Measurements from ENCODE around the gene CENPO.

CENPO gene

DNA sequence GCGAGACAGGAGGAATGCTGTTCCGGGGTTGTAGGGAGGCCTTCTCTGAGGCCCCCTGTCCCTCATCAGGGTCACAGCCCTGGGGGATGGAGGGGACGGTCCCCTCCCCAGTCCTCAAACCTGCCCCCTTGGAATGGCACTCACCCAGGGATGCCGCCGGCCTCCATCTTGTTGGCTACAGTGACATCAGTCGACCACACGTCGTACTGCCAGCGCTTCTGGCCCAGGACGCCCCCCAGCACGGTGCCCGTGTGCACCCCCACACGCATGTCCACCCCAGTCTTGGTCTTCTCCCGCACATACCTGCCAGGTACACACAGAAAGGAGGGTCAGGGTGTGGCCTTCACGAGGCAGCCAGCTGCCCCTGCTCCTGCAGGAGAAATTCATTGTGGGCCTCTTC lies 46.5 kb downstream of the CENPO start:
- no peak for DNase-seq (ENCODE audit: low read depth)

- no peak for DNase-seq (ENCODE audit: low read depth)
These were observed 47.1 kb downstream of the CENPO start for GRCh38 chr2:24840164-24840869.

DNA sequence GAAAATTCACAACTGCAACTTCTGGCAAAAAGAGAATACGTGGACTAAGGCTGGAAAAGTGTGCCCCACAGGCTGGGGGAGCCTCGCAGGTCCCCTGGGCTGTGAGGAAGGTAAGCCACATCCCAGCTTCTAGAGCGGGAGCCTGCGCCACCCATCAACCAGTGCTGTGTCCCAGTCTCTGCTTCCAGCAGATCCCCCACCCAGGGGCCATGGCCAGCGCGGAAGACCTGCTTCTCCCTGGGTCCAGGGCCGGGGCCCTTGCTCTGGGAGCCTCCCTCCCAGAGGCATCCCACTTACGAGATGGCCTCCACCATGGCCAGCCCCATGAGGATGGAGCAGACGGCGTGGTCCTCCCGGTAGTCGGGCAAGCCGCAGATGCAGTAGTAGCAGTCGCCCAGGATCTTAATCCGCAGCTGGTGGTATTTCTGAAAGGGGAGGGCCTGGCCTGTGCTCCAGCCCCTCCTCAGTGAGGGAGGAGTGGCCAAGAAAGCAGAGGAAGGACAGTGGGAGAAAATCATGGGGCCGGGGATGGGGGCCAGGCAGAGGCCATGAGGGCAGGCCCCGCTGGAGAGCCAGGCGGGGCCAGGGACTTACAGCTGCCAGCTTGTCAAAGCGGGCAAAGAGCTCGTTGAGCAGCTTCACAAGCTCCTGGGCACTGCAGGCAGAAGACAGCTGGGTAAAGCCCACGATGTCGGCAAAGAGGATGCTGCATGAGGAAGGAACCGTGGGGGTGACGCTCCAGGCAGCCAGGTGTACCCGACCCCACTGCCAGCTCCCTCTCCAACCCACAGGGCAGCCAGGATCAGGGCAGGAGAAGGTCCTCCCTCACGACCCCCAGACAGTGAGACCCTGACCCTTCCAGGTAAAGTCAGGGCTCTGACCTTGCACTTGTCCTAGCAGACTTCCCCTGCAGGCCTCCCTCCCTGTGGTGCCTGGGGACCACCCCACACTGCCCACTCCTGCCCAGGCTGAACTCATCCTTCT lies 48.0 kb downstream of the CENPO start:
- DNase-seq (ENCODE audit: low read depth) = no peak

DNA sequence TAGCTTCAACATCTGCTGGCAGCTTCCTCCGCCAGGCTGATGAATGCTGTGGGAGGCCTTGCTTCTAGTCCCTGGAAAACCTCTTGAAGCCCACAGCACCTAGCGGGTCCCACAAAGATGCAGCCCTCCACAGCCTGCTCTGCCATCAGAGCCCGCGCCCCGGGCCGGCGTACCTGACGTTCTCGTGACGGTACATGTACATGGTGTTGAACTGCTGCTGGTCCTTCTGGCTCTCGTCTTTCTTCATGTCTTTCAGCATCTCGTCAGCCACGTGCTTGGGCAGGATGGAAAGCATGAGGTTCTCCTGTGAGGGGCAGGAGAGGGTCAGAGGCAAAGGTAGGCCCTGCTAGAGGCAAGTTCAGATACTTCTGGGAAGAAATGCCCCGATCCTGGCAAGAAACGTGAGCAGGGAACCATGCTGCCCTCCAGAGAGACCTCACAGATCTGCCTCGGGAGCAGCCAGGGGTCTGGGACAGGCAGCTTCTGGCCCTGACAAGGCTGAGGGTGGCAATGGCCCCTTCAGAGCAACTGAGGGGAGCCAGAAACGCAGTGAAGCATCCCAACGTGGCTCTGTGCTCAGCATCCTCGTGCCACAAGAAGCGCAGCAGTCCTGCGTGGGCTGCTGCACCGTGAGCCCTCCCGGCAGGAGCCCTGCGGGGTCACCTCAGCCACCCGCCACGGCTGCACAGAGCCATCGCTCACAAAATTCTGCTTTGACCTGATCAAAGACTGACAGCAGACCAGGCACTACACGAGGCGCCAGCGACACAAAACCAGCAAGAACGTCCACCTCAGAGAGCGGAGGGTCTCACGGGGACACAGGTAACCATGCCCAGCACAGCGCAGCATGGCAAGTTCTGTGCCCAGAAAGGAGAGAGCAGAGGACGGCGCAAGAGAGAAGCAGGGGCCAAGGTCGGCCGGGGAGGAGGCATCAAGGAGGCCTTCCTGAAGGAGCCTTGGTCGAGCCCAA lies 49.1 kb downstream of the CENPO start:
- no peak for DNase-seq (ENCODE audit: low read depth)

- no peak for DNase-seq (ENCODE audit: low read depth)
These were observed 50.2 kb downstream of the CENPO start for GRCh38 chr2:24843330-24843860.

DNA sequence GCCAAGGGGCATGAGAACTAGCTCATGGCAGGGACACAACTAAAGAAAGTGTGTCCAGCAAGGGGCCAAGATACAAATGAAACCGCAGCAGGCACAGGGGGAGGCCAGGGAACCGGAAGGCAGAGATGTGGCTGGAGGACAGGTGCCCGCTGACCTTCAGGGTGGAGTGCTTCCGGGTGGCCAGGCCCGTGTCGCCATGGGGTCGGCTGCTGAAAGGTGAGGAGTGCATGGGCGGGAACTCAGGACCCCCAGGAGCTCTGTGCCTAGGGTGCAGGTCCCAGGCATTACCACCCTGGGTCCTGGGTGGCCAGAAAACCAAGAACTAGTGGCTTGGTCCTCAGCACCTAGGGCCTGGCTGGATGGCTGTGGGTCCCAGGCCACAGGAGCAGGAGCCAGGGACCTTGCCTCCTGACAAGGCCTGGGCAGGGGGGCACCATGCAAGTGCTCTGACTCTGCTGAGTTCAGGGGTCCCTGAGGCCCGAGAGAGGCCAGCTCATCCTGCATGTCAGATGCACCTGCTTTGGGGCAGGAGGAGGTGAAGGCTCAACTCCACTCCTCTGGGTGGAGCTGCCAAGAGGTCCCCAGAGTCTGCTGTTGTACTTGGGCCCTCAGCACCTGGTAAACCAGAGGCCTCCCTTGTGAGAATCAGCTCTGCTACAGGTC lies 50.9 kb downstream of the CENPO start:
- no peak for DNase-seq (ENCODE audit: low read depth)

GRCh38 chr2:24845691-24846090 lies 52.5 kb downstream of the CENPO start:
- no peak for DNase-seq (ENCODE audit: low read depth)

DNA sequence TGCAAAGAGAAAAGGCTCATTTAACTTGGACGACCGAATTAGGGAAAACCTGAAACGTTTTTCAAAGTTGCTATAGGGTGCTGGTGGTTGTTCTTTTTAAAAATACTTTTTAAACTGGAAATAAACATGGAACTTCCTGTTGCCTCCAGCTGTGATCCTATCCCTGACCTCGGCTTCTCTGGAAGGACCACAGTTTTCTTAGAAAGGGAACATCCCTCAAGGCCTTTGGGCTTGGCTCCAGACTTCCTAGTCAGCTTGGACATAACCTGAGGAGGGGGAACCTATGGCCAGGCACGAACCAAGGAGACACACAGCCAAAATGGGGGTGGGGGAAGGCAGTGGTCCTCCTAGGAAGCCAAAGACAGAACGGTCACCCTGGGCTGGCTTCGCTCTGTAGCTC lies 57.7 kb downstream of the CENPO start:
- DNase-seq (ENCODE audit: low read depth) = no peak

DNA sequence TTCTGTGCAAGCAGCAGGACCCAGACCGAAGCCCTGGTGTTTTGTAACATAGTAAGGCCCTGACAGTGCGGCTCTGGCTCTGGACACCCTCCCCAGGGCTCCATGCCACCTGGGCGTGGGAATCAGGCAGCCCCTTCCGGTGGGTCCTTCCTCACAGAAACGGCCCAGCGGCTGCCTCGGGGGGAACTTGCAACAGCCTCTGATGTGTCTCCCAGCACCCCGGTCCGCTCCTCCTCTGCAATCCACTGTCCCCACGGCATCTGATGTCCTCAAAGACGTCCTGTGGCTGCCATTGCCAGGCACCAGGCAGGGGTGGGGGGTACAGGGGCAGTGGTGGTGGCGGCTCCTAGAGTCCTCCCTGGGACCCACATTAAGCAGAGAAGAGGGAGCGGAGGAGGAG lies 58.8 kb downstream of the CENPO start:
- DNase-seq (ENCODE audit: low read depth) = no peak

GRCh38 chr2:24852431-24853020 lies 59.3 kb downstream of the CENPO start:
- no peak for DNase-seq (ENCODE audit: low read depth)

DNA sequence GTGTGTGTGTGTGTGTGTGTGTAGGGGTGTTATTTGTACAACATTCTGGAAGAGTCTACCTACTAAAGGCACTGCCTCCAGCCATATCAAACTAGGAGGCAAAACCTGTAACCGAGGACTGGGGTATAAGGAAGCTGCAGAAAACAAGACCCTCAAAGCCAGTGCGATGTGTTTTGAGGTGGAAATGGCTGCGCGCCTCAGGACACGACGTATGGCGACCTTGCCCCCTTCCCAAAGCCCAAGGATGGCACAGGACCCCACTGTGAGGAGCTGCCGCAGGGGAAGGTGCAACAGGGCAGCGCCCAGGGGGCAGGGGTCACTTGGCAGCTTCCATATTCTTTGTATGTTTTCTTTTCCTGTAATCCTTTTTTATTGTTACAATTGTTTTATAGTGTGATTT lies 59.8 kb downstream of the CENPO start:
- DNase-seq (ENCODE audit: low read depth) = no peak

- no peak for DNase-seq (ENCODE audit: low read depth)
These were observed 60.8 kb downstream of the CENPO start for GRCh38 chr2:24853996-24854395.

DNA sequence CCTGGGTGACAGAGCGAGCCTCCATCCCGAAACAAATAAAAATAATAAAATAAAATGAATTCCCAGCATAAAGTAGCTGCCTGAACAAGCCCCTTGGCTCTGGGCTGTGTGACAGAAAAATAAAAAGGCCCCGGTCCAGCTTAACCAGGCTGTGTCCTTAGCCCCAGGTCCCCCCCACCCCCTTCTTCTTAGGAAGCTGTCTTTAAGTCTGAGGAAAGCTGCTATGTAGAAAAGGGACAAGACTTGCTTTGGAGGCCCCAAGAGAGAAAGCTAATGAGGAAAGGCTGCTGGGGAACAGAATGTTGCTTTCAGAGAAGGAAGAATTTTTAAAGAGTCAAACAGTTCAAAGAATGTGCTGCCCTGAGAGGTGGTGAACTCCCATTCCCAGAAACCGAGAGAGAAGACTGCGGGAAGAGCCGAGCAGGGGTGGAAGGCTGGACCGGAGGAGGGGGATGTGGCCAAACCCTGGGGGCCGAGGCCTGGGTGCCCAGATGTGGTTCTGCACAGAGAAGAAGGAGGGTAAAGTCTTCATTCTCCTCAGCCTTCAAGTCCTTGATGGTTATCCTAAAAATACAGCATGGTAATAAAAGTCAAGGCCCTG lies 61.9 kb downstream of the CENPO start:
- DNase-seq (ENCODE audit: low read depth) = no peak

- no peak for DNase-seq (ENCODE audit: low read depth)
These were observed 62.5 kb downstream of the CENPO start for GRCh38 chr2:24855726-24856125.

GRCh38 chr2:24856791-24857211 lies 63.6 kb downstream of the CENPO start:
- no peak for DNase-seq (ENCODE audit: low read depth)

DNA sequence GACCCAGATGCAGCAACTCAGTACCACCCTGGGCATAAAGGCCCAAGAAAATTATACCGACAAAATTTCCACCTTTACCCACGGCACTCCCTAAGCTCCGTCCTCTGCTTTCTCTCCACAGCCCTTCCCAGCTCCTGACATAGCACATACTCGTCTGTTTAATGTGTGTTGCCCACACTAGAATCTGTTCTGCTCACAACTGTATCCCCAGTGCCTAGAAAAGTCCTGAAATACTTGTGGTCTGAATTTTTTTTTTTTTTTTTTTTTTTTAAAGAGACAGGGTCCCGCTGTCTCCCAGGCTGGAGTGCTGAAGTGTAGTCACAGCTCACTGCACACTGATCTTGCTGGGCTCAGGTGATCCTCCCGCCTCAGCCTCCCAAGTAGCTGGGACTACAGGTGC lies 64.5 kb downstream of the CENPO start:
- DNase-seq (ENCODE audit: low read depth) = no peak

GRCh38 chr2:24858996-24859395 lies 65.8 kb downstream of the CENPO start:
- DNase-seq (ENCODE audit: low read depth) = no peak

GRCh38 chr2:24859968-24860600 lies 66.9 kb downstream of the CENPO start:
- no peak for DNase-seq (ENCODE audit: low read depth)

DNA sequence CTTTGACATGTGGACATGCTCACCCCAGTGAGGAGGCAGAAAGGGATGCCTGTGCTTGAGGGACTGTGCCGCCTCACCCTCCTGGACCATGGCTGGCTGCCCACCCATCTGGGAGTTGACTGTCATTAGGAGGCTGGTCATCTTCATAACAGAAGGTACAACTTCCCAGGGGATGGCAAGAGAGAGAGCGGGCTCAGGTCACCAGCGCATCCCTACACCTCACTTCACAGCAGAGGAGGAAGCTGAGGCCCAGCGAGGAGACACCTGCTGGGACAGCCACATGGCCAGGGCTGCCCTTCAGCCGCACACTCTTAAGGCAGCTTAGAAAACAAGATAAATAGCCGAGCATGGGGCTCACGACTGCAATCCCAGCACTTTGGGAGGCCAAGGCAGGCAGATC lies 67.4 kb downstream of the CENPO start:
- no peak for DNase-seq (ENCODE audit: low read depth)

- no peak for DNase-seq (ENCODE audit: low read depth)
These were observed 68.3 kb downstream of the CENPO start for GRCh38 chr2:24861500-24861899.
